T-helper 2 cell treated with Interferon-gamma antibody and Interleukin-4, amounts not matched to agents 5 μg/mL and 100 μg/mL, for 36 hours (primary cell): ENCODE results near the gene EVA1C.
"Not testable (repeated sequence)": the region's sequence is repeated elsewhere in the genome, so short reads cannot be mapped to it uniquely, and the experiment has no call there.

Experiments
- DNase-seq: peaks from one replicate; pipeline ENCODE4 v3.0.0; 2021; ENCODE audit warnings: low spot score
- H3K27ac Mint-ChIP-seq: one replicate; pipeline ENCODE4 v1.8.0; 2021; ENCODE audit warnings: mild to moderate bottlenecking, mixed read lengths
- H3K27me3 Mint-ChIP-seq: one replicate; pipeline ENCODE4 v1.8.0; 2021; ENCODE audit warnings: low read depth, mixed read lengths
- H3K36me3 Mint-ChIP-seq: one replicate; pipeline ENCODE4 v1.8.0; 2021; ENCODE audit warnings: low read depth, mixed read lengths
- H3K4me1 Mint-ChIP-seq: one replicate; pipeline ENCODE4 v1.8.0; 2021; ENCODE audit warnings: low read depth, mixed read lengths
- H3K4me3 Mint-ChIP-seq: one replicate; pipeline ENCODE4 v1.8.0; 2022; ENCODE audit warnings: mild to moderate bottlenecking, moderate library complexity, mixed read lengths
- H3K9me3 Mint-ChIP-seq: one replicate; pipeline ENCODE4 v1.8.0; 2021; ENCODE audit warnings: mixed read lengths

The EVA1C gene

GRCh38 chr21:32538147-32538792, 125.8 kb downstream of the EVA1C start:
- H3K27ac Mint-ChIP-seq: no peak overlapping the region
- H3K4me1 Mint-ChIP-seq: peaks cover 5% of the 10 kb centered on the region
- H3K27me3 Mint-ChIP-seq: no peaks in the 10 kb centered on the region
- no peaks in the 10 kb centered on the region for H3K36me3 Mint-ChIP-seq
- no peak overlapping the region for H3K4me3 Mint-ChIP-seq
- H3K9me3 Mint-ChIP-seq: no peaks in the 10 kb centered on the region
- no peak for DNase-seq

- Mint-ChIP-seq H3K4me1 (peaks cover 5% of the 10 kb centered on the region), H3K27me3 (no peaks in the 10 kb centered on the region), H3K4me3 (no peak overlapping the region), H3K36me3 (no peaks in the 10 kb centered on the region), H3K27ac (no peak overlapping the region), H3K9me3 (no peaks in the 10 kb centered on the region)
- no peak for DNase-seq
These were observed 126.9 kb downstream of the EVA1C start for GRCh38 chr21:32539378-32539777.

DNA sequence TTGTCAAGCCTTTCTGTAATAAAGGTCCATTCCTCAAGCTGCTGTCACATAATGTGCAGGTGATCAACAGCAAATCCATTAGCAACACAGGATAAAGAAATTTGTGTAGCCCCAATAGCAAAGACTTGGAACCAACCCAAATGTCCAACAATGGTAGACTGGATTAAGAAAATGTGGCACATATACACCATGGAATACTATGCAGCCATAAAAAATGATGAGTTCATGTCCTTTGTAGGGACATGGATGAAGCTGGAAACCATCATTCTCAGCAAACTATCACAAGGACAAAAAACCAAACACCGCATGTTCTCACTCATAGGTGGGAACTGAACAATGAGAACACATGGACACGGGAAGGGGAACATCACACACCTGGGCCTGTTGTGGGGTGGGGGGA, 130.6 kb downstream of the EVA1C start:
- not testable (repeated sequence) for H3K9me3 Mint-ChIP-seq, H3K4me1 Mint-ChIP-seq, H3K27me3 Mint-ChIP-seq, H3K27ac Mint-ChIP-seq, DNase-seq, H3K4me3 Mint-ChIP-seq, H3K36me3 Mint-ChIP-seq

GRCh38 chr21:32543975-32544374, 131.5 kb downstream of the EVA1C start:
- Mint-ChIP-seq H3K4me3 (no peak overlapping the region), H3K4me1 (no peaks in the 10 kb centered on the region), H3K27me3 (peaks cover under 1% of the 10 kb centered on the region), H3K27ac (no peak overlapping the region), H3K36me3 (no peaks in the 10 kb centered on the region), H3K9me3 (no peaks in the 10 kb centered on the region)
- DNase-seq: no peak

- DNase-seq: no peak
- Mint-ChIP-seq H3K27me3 (peaks cover 5% of the 10 kb centered on the region), H3K36me3 (no peaks in the 10 kb centered on the region), H3K27ac (no peak overlapping the region), H3K9me3 (no peaks in the 10 kb centered on the region), H3K4me3 (no peak overlapping the region), H3K4me1 (no peaks in the 10 kb centered on the region)
These were observed 132.2 kb downstream of the EVA1C start for GRCh38 chr21:32544697-32545096.

GRCh38 chr21:32545948-32546441, 133.5 kb downstream of the EVA1C start:
- Mint-ChIP-seq H3K4me1 (no peaks in the 10 kb centered on the region), H3K9me3 (no peaks in the 10 kb centered on the region), H3K4me3 (no peak overlapping the region), H3K36me3 (no peaks in the 10 kb centered on the region), H3K27me3 (peaks cover 7% of the 10 kb centered on the region), H3K27ac (no peak overlapping the region)
- DNase-seq: no peak

- no peak for DNase-seq
- Mint-ChIP-seq H3K36me3 (no peaks in the 10 kb centered on the region), H3K27me3 (peaks cover 7% of the 10 kb centered on the region), H3K27ac (no peak overlapping the region), H3K4me3 (no peak overlapping the region), H3K9me3 (no peaks in the 10 kb centered on the region), H3K4me1 (no peaks in the 10 kb centered on the region)
These were observed 134.5 kb downstream of the EVA1C start for GRCh38 chr21:32547018-32547417.

DNA sequence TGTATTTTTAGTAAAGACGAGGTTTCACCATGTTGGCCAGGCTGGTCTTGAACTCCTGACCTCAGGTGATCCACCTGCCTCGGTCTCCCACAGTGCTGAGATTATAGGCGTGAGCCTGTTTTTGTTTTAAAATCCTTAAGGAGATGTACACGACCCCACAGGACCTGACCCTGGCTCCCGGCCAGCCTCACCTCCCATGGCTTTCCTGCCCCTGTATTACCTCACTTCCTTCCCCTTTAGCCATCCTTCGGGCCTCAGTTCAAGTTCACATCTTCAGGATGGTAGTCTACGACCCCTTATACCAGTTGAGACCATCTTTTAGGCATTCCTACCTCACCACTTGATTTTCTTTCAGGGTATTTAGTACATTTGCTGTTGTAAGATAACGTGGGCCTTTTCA, 136.5 kb downstream of the EVA1C start:
- Mint-ChIP-seq H3K27me3 (peaks cover 7% of the 10 kb centered on the region), H3K27ac (no peak overlapping the region)

DNA sequence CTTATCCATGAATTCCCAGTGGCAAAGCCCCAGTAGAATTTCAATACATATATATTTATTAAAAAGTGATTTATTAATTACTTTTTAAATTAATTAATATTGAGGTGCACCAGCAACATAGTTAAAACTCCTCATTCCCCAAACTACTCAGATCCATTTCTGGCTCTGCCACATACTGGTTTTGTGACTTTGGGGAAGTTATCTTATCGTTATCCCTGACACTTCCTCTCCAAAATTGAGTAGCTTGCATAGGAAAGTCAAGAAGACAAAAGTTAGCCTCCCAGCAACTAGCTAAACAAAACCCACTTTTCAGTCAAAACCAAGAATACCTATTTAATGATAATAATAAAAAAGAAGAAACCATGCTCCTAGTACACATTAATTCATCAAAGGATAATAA, 136.9 kb downstream of the EVA1C start:
- no peaks in the 10 kb centered on the region for H3K36me3 Mint-ChIP-seq
- H3K4me3 Mint-ChIP-seq: no peak overlapping the region
- no peaks in the 10 kb centered on the region for H3K4me1 Mint-ChIP-seq
- no peak for DNase-seq
- H3K27ac Mint-ChIP-seq: no peak overlapping the region
- no peaks in the 10 kb centered on the region for H3K9me3 Mint-ChIP-seq
- peaks cover 7% of the 10 kb centered on the region for H3K27me3 Mint-ChIP-seq

More for the DNA sequence above, 136.5 kb downstream of the EVA1C start:
- Mint-ChIP-seq H3K9me3 (no peaks in the 10 kb centered on the region), H3K36me3 (no peaks in the 10 kb centered on the region), H3K4me1 (no peaks in the 10 kb centered on the region), H3K4me3 (no peak overlapping the region)
- no peak for DNase-seq

- Mint-ChIP-seq H3K9me3 (no peaks in the 10 kb centered on the region), H3K27me3 (peaks cover 7% of the 10 kb centered on the region), H3K4me1 (no peaks in the 10 kb centered on the region), H3K36me3 (no peaks in the 10 kb centered on the region), H3K4me3 (no peak overlapping the region), H3K27ac (no peak overlapping the region)
- DNase-seq: no peak
These were observed 137.4 kb downstream of the EVA1C start for GRCh38 chr21:32549886-32550285.

DNA sequence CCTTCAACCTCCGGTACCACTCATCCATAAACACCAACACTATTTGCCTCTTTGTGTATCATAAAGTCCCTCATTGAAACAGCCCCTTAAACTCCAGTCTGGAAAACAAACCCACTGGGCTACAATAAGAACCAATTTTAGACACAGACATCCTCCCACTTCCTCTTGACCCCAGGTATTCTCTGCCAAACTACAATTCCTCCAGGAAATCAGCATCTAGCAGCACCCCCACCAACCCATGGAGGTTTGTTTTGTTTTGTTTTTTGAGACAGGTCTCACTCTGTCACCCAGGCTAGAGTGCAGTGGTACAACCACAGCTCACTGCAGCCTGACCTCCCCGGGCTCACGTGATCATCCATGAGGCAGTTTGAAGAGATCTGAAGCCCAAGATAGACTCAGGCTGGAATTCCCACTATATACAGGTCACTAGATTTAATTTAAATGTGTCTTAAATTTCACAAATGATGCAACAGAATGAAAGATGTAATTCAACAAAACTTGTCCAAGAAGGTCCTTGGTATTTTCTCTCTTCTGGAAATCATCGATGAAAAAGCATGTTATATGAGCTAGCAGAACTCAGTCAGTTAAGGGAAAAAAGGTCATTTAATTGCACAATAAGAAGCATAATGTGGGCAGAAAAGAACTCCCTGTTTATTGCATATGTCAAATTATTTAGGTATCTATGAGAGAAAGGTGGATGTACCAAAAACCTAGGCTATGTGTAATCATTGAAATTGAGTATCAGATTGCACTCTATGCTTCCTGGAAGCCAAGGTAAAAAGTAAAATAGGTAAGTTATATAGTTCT, 142.5 kb downstream of the EVA1C start:
- Mint-ChIP-seq H3K9me3 (no peaks in the 10 kb centered on the region), H3K27ac (no peak overlapping the region), H3K27me3 (no peaks in the 10 kb centered on the region), H3K4me1 (no peaks in the 10 kb centered on the region), H3K36me3 (no peaks in the 10 kb centered on the region), H3K4me3 (no peak overlapping the region)
- DNase-seq: no peak

GRCh38 chr21:32558106-32558505, 145.6 kb downstream of the EVA1C start:
- H3K27ac Mint-ChIP-seq: no peak overlapping the region

GRCh38 chr21:32559006-32559610, 146.6 kb downstream of the EVA1C start:
- Mint-ChIP-seq H3K4me3 (no peak overlapping the region), H3K4me1 (no peaks in the 10 kb centered on the region), H3K9me3 (no peaks in the 10 kb centered on the region), H3K27me3 (no peaks in the 10 kb centered on the region), H3K27ac (no peak overlapping the region), H3K36me3 (no peaks in the 10 kb centered on the region)
- DNase-seq: no peak

More at GRCh38 chr21:32558106-32558505, 145.6 kb downstream of the EVA1C start:
- DNase-seq: no peak
- H3K4me3 Mint-ChIP-seq: no peak overlapping the region
- H3K4me1 Mint-ChIP-seq: no peaks in the 10 kb centered on the region
- H3K27me3 Mint-ChIP-seq: no peaks in the 10 kb centered on the region
- no peaks in the 10 kb centered on the region for H3K9me3 Mint-ChIP-seq
- no peaks in the 10 kb centered on the region for H3K36me3 Mint-ChIP-seq

DNA sequence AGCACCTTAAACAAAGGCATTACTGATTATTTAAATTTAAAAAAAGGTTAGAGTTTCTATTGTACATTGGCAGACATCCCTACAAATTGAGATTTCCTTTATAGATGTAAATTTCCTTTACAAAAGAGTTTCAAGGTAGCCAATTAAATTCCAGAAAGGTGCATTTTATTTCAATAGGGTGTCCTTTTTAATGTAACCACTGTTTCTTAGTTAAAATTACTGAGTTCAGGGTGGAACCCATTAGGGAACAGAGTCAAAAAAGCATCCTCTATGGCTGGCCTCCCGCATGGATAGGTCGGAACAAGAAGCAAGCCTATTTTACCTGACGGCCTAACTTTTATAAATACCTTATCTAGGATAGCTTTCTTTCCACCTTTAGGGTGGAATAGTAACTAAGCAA, 148.4 kb downstream of the EVA1C start:
- no peak for DNase-seq
- Mint-ChIP-seq H3K9me3 (peaks cover 14% of the 10 kb centered on the region), H3K27me3 (no peaks in the 10 kb centered on the region)

More for the DNA sequence above, 148.4 kb downstream of the EVA1C start:
- Mint-ChIP-seq H3K4me3 (no peak overlapping the region), H3K27ac (no peak overlapping the region), H3K4me1 (no peaks in the 10 kb centered on the region), H3K36me3 (no peaks in the 10 kb centered on the region)
